GM12878 (cell line): ENCODE data around the gene ARID5B.

Experiments
- CHD2 ChIP-seq: IDR thresholded peaks from 2 replicates; pipeline ENCODE4 v1.6.1; 2011; ENCODE audit warnings: low read depth, low read length, improper control_type of control experiment, borderline replicate concordance
- GABPA ChIP-seq: IDR thresholded peaks from 2 replicates; pipeline ENCODE4 v1.6.1; 2014; ENCODE audit warnings: antibody characterized with exemption, low read depth, mild to moderate bottlenecking, inconsistent platforms
- KAT2A ChIP-seq: conservative IDR thresholded peaks from 2 replicates; pipeline ENCODE4 v1.6.1; 2011; ENCODE audit warnings: low read depth, low read length; ENCODE audit not compliant: control insufficient read depth
- SIN3A ChIP-seq: IDR thresholded peaks from 2 replicates; pipeline ENCODE4 v1.6.1; 2012; ENCODE audit warnings: low read depth, low read length, improper control_type of control experiment
- SMC3 ChIP-seq: IDR thresholded peaks from 2 replicates; pipeline ENCODE4 v1.6.1; 2011; ENCODE audit warnings: low read length, improper control_type of control experiment, borderline replicate concordance

DNA sequence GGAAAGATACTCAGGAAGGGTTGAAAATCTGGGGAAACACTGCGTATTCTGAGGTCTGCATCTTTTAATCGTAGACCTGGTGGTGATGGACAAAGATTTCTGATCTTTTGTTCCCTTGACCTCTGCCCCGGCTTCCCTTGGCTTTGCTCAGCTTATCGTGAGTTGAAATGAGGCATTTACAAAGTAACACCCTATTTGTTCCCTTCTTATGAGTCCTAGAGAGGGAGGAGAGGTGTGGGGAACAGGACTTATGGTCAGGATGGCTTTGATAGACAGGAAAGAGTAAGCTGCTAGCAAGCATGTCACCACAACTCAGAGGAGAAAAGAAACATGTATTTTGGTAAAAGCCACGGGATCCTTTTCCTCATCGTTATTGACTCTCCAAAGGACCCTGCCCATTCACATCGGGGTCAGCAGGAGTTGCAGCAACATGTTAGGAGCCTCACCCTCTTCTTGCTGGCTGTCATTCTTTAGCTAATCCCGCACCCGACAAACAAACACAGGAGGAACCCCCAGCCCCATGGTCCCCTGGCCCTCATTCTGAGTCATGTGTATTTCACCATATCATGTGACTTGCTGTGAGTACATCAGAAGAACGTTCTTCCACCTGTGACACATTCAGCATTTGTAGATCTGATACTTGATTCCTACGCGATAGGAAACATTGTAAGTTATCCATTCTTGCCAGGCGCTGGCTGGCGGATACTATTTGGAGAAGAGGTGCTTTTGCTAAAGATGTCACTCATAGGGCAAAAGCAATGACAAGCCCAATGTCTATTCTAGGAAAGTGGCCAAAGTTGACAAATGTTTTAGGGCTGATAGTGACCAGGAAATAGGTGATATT, 197.0 kb downstream of the ARID5B start:
- no peak for TF ChIP-seq CHD2
- no peak for TF ChIP-seq KAT2A
- TF ChIP-seq SIN3A, result no peak
- no peak for TF ChIP-seq GABPA
- TF ChIP-seq SMC3, result no peak
